Stimulated activated CD4-positive, alpha-beta T cell treated with anti-CD3 and anti-CD28 coated beads, Interleukin-4, amount 100 ng/mL, for 4 hours (primary cell): ENCODE measurements around the gene SIGLEC1.

Experiments
- DNase-seq, 2 experiments: peaks; one replicate each; pipeline ENCODE4 v3.0.0-alpha.2; 2020

The SIGLEC1 gene

DNA sequence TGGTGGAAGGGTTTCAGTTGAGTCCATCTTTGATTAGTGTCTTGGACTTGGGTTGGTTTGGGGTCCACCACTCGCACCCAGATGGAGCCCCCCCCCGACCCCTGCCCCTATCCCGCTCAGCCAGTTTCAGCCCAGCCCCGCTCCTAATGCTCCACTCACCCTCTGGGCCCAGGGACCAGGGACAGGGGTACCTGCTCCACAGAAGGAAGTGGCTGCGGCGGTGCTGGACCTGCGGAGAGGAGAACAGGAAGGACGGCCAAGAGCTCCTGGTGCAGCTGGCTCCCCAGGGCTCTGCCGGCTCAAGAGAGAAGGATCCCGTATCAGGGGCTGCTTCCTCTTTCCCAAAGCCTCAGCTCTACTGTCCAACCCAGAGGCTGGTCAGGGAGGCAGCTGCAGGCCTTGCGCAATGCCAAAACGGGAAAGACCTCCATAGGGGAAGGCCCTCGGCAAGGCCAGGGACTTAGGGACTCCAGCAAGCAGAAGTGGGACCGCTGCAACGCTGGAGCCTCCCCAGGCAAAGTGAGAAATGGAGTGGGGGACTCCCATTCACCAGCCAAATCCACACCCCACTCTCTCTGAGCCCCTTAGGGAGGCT is at the start of gene SIGLEC1:
TSS of gene SIGLEC1 (minus strand) at position 322 of the 595 bp plus-strand sequence. CDS start 5,472 bp downstream, outside the sequence.
- no peak for DNase-seq

DNA sequence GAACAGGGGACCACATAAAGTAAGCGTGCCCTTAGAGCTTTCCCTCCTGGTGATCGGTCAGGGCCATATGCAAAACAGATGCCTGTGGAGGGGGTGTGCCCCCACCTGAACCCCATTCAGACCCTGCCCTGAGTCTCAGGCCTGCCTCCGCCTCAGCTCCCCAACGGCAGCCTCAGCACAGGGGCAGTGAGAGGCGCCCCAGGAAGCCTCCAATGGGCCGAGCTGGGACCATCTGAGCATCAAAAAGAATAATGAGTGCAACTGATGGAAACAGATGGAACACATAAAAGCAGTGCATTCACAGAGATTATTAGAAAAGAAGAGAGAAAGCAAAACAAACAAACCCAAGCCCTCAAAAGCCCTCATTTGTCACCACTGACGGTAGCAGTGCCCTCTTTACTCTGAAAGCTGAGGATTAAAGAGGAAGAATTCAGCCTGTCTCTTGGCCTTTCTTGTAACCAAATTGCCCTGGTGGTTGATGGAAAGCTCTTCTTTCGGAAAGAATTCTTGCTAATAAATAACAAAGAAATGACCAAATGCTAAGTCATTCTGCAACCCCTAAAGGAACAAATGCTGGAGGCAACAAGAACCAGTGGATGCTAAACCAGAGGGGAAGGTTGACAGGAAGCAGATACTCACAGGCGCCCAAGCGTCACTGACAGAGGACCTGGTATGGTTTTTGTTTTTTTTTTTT is 48.4 kb upstream of the SIGLEC1 start:
- DNase-seq: no peak

DNA sequence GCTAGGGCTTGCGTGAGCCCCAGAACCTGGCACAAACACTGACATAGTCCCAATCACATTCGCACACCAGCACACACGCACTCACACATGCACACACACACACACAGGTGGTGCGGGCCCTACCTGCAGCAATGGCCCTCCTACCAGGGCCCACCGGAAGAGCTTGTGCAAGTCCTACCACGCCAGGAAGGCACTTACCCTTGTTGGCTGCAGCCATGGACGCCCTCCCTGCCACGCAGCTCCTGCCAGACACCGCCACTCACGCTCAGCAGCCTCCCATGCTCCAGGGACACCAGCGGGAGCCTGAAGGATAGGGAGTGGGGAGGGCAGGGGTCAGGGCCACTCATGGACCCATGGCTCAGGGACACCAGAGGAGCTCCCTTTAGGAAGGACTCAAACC is 47.5 kb upstream of the SIGLEC1 start:
- no peak for DNase-seq

DNA sequence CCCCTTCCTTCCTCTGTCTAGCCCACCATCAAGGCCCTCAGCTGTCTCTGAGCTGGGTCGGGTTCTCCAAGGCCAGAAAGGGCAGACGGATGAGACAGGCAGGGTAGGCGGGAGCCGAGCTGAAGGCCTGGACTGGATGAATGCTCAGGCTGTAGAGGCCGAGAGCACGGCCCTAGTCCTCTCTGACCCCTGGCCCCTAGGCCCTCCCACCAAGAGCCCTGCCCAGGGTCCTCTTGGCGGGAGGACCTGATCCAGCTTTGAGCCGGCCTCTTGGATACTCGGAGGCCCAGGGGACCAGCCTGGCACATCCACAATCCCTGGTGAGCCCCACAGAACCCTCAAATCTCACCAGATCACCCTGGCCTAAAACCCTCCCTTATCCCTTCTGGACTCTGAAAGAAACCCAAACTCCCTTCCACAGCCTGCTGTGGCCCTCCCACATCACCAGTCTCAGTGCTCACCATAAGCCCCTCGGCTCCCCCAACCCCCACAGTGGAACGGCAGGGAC is 47.0 kb upstream of the SIGLEC1 start:
- no peak for DNase-seq

DNA sequence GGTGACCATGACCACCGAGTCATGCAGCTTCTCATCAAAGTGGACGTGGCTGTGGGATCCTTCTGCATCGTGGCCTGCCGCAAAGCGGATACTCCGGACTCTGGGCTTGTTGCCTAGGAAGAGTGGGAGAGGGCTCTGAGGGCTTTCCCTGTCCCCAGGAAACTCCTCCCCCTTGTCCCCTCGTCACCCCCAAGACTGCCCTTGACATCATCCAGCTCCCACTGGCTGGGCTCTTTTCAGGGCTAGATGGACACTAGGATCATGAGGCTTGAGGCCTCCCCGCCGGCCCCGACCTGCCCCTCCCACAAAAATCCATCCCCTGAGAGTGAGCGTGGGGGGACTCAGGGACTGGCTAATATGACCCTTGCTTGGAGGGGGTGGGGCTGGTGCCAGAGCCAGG is 46.2 kb upstream of the SIGLEC1 start:
- DNase-seq: no peak

DNA sequence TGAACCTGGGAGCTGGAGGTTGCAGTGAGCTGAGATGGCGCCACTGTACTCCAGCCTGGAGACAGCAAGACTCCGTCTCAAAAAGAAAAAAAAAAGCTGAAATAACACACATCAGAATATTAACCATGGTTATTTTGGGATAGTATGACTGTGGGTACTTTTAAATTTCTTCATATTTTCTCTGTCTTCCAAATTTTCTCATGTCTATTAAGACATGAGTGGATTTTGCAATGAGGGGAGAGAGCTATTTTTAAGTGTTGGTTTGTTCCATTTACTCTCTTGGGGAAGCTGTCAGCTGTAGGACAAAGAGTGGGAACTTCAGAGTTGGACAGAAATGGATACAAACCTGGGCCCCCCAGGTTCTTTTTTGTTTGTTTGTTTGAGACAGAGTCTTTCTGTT is 44.9 kb upstream of the SIGLEC1 start:
- DNase-seq: no peak

DNA sequence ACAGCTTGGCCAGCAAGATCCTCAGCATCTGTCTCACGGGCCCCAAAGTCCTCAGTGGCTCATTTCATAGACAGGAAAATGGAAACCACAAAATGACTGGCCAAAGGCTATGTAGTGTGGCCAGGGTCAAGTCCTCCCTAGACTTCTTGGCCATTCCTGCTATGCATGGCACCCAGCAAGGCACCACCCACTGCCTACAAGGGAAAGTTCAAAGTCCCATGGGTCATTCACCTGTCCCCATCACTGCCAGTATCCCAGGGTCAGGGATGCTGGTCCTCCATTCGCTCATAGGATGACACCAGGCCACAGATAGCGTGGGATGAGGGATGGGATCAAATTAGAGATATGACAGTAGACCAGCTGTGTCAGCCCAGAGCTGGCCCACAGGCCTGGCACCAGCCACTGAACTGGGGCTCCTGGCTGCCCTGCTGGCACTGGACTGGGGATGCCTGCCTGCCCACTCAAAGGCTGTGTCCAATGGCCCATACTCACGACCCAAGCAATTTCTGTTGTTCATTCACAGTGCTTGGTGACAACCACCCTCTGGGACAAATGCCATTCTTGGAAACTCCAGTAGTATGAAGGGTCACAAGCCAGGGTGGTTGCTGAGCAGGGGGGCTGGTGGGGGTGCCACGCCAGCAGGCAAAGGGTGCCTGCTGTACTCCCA is 43.5 kb upstream of the SIGLEC1 start:
- no peak for DNase-seq

DNA sequence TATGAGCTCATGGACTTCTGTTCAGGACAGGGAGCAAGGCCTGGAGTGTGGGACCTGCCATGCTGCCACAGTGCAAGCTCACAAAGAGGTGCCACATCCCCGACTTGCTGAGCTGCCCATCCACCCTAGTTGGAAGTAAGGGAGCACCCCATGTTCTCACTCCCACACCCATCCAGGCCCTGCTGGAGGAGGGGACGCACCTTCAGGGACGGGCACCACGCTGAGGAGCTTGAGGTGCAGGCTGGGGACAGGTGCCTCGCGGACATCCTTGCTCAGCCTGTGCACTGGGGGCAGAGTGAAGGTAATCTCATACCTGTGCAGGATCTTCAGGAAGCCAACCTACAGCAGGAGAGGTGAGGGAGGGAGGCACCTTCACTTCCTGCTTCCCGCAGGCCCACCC is 42.9 kb upstream of the SIGLEC1 start:
- DNase-seq: no peak

DNA sequence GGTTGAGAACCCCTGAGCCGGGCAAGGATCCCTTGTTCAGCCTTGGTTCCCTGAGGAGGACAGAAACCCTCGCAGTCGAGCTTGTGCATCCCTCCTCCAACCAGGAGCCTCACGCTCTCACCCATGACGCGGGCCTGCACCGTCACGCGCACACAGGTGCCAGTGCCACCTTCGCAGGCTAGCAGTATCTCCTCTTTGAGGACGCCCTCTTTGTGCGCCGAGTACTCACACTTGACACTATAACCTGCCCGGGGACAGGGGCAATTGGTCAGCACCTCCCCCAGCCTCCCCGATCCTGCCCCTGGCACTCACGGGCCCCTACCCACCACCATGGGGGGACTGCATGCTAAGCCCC is 41.9 kb upstream of the SIGLEC1 start:
- no peak for DNase-seq

DNA sequence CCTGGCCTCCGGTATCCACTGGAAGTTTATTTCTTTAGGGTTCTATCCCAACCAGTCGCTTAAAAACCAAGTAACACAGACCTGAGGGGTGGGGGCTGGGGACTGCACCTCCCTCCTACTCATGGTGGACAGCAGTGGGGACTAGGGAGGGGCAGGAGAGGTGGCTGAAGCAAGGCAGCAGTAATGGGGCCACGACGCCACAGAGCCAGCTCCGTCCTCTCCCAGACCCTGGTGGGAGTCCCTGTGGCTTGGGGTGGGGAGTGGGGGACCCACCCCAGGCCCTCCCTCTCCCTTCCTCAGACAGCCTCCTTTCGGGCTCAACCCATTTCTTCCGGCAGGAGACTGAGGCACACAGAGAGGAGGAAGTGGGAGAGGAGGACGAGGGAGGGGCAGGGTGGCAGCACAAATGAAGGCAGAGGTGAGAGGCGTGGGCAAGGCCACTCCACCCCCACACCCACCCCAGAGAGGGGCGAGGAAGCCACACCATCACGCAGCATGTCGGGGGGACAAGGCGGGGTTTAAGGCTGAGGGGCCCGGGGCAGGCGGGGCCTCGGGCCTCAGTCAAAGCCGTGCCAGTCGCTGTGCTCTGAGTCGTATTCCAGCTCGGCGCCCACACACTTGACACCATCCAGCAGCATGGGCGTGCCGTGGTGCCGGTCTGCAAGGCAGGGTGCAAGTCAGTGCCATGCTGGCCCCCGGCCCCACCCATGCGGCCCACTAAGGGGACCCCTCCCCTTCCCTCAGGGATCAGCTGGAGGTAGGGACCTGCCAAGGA is 41.3 kb upstream of the SIGLEC1 start:
- DNase-seq: no peak

DNA sequence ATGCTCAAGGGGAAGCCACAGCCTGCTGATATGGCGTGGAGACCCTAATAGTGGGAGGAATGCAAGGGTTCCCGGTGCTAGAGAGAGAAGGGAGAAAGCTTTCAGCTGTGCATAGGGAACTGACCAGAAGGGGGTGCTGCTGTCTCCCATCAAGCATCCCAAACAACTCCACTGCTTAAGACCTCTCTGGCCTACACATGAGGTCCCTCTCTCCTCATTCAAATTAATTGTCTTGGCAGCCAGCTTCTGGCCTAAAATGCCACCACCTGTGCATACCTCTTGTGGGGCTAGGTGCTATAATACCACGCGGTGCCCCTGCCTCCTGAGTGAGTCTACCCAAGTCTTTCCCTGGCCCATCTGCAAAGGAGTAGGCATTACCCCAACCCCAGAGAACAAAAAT is 40.7 kb upstream of the SIGLEC1 start:
- DNase-seq: peak; percentile 43 to 51

DNA sequence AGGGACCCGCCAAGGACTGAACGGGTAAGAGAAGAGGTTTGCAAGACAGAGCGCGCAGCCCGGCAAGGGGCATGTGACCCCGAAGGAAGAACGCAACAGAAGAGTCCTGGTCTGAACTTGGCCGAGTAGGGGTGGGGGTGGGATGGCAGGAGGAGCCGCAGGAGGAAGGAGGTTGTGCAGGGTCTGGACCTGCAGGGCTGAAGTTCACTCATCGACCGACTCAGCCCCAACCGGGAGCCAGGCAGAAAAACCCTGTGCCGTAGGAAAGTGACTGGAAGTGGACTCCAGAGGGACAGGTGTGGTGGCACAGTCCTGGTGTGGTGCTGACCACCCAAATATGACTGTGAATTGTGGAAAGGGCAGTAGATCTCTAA is 40.0 kb upstream of the SIGLEC1 start:
- DNase-seq: no peak

DNA sequence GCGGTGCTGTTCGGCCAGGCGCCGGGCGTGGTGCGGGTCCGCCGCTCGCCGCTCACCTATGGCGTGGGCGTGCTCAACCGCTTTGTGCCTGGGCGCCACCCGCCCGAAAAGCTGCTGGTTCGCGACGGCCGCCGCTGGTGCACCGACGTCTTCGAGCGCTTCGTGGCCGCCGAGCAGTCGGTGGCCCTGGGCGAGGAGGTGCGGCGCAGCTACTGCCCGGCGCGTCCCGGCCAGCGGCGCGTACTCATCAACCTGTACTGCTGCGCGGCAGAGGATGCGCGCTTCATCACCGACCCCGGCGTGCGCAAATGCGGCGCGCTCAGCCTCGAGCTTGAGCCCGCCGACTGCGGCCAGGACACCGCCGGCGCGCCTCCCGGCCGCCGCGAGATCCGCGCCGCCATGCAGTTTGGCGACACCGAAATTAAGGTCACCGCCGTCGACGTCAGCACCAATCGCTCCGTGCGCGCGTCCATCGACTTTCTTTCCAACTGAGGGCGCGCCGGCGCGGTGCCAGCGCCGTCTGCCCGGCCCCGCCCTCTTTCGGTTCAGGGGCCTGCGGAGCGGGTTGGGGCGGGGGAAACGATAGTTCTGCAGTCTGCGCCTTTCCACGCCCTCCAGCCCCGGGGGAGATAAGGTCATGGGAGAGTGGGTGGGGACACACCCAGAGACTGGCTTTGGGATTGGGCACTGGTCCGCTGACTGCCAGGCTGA is 39.4 kb upstream of the SIGLEC1 start:
- peak; percentile 43 for DNase-seq

DNA sequence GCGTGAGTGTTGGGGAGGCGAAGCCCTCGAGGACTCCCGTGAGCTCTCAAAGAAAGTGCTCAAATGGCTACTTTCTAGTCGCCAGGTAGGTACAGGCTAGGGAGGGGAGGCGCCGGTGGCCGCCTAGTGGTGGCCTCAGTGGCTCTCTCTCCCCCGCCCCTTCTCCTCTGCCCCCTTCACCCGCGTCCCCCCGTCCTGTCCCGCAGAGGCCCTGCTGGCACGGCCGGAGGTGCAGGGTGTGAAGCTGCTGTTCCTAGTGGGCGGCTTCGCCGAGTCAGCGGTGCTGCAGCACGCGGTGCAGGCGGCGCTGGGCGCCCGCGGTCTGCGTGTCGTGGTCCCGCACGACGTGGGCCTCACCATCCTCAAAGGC is 38.9 kb upstream of the SIGLEC1 start:
- no peak for DNase-seq

DNA sequence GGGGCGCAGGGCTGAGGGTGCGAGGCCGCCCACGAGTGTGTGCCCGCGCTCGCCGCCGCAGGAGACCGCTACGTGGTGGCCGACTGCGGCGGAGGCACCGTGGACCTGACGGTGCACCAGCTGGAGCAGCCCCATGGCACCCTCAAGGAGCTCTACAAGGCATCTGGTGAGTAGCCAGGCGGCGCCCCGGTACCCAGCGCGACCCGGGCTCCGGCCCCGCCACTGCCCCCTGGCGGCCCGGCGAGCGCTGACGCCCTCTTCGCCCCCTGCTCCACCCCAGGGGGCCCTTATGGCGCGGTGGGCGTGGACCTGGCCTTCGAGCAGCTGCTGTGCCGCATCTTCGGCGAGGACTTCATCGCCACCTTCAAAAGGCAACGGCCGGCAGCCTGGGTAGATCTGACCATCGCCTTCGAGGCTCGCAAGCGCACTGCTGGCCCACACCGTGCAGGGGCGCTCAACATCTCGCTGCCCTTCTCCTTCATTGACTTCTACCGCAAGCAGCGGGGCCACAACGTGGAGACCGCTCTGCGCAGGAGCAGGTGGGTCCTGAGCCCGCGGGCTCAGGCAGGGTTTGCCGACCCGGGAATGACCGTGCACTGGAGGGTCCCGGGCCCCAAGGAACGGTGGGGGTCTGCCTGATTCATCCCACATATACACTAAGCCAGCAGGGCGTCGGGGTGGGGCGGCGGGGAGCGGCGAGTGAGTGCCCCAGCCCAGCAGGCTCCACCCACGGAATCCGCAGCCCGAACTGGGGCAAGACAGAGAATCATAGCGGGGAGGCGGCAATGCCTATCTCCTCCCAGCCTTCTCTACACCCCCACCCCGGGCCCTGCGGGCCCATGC is 37.5 kb upstream of the SIGLEC1 start:
- DNase-seq: peak in 1 of 2 experiments; percentile 31

DNA sequence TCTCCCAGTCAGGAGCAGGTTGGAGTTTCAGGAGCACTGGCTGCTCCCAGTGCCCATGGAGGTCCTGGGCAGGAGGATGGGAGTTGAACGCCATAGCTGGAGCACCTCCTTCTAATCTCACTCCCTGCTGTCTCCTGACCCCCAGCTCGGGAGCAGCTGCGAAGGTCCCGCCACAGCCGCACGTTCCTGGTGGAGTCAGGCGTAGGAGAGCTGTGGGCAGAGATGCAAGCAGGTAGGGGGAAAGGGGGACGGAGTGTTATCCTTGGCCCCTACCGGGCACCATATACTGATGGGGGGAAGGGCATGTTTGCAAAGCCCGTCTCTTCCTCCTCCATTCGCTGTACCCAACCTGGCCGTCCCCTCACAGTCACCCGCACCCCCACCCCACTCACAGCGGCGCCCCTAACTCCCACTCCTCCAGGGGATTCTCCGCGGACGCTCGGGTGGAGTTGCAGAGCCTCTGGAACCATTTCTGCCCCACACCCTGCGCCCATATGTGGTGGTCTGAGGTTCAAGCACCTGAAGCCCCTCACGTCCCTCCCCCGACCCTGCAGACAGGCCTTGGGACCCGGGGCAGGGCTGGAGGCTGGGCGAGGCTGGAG is 36.8 kb upstream of the SIGLEC1 start:
- no peak for DNase-seq

DNA sequence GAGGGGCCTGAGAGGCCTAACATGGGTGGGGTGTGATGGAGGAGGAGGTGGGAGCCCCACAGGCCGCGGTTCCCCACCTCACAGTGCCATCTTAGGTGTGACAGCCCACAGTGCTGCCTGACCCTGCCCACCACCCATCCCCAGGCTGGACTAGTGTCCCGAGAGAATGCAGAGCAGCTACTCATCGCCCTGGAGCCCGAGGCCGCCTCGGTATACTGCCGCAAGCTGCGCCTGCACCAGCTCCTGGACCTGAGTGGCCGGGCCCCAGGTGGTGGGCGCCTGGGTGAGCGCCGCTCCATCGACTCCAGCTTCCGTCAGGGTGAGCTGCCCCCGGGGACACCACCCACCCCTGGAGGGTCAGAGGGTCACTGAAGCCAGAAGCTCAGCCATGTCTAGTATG is 35.7 kb upstream of the SIGLEC1 start:
- no peak for DNase-seq

DNA sequence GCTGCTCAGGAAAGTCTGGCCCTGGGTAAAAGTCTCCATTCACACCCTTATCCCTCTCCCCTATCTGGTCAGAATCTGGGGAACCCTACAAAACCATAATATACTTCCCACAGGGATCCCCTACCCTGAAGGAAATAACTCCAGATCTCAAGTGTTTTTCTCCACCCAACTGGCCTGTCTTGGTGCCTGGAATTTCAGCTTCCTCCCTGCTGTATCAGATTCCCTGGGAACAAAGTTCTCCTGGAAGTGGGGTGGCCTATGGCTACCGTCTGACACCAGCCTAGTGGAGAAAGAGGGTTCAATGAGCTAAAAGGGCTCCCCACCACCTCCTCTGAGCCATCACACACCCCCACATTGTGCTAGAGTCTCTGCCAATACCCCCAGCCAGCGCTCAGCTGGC is 35.1 kb upstream of the SIGLEC1 start:
- DNase-seq: no peak

DNA sequence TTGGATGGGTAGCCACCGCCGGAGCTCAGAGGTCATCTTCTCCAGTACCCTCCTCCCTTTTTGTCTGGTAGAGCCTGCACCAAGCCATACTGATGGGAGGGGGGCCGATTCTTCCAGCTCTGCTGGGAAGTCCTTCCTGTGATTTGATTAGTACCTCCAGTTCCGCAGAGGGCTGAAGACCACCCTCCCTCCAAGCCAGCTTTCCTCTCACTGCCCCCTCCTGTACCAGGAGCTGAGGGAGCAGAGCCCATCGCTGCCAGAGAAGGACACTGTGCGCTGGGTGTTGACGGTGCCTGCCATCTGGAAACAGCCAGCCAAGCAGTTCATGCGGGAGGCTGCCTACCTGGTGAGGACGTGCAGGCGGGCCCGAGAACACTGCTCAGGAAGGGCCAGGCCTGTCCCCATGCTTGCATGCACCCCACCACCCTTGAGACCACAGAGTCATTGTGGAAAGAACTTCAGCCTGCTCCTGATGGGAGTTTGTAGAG is 33.3 kb upstream of the SIGLEC1 start:
- no peak for DNase-seq

DNA sequence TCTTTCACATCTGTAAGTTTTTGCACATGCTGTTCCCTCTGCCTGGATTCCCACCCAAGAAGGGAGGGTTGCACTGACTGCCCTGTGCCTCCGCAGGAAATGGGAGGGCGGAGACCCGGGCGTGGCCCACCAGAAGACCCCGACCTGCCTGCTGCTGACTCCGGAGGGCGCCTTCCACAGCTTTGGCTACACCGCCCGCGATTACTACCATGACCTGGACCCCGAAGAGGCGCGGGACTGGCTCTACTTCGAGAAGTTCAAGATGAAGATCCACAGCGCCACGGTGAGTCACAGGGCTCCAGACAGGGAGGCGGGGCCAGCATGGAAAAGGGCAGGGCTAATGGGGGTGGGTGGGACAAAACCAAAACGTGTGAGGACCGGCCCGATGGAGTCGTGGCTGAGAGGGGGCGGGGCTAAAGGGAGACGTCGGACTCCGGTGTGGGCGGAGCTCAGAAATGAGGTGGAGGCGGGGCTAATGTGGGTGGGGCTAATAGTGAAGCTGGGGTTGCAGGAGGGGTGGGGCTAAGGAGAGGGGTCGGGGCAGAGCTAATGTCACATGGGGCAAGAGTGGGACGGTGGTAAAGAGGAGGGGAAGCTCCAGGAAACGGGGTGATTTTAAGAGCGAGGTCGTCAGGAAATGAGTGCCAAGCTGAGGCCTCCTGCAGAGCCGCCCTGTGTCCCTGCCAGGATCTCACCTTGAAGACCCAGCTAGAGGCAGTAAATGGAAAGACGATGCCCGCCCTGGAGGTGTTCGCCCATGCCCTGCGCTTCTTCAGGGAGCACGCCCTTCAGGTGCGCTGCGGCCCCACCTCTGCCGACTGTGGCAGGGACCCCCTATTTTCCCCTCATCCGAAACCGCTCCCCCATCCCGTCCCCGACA is 32.6 kb upstream of the SIGLEC1 start:
- DNase-seq: peak; percentile 68 to 79
